A549 (cell line): ENCODE data around the gene CPSF7. TPM values are rescaled to one million over a fixed set of nuclear protein-coding genes. Genes with fewer than 3 reads are reported as not detected.

Experiments
- ATAC-seq, 2 experiments: fragments of 200-7000 bp in 1 of 2; fragments of >200 bp in 1 of 2; cut with Nextera tagmentation in 1 of 2; cut with Tn5 transposase in 1 of 2; 3 replicates each; pipeline versions ENCODE4 v1.8.0 to v1.9.1; 2018 to 2020; ENCODE audit warnings: mild to moderate bottlenecking in 1 of 2, moderate library complexity in 1 of 2
- CTCF ChIA-PET: fragments of 300-600 bp; sonication (Branson Sonifier 250); formaldehyde crosslinking; extraction: SDS; loops from one replicate; lab custom pipeline; 2021; ENCODE audit warnings: antibody characterized with exemption, inconsistent platforms; lab: Yijun Ruan, JAX
- POLR2A ChIA-PET: fragments of 350-600 bp; formaldehyde crosslinking; extraction: SDS; loops from one replicate; lab custom pipeline; 2021; ENCODE audit warnings: antibody characterized with exemption, inconsistent platforms; lab: Yijun Ruan, JAX
- DNase-seq, 2 experiments: peaks; one replicate each; pipeline versions ENCODE4 v3.0.0 to v3.0.0-alpha.2; 2011 to 2016; ENCODE audit warnings: low read depth in 1 of 2, low spot score in 1 of 2
- FAIRE-seq: peaks from 2 replicates; lab custom pipeline; 2011; peaks lifted over from hg19 to GRCh38; lab: Jason Lieb, UNC
- H3K27ac ChIP-seq, 2 experiments: fragments of >200 bp; sonication (Bioruptor Twin); formaldehyde crosslinking; 3 replicates each; pipeline ENCODE4 v1.5.1; 2016 to 2017
- H3K4me1 ChIP-seq: fragments of >200 bp; sonication (Bioruptor Twin); formaldehyde crosslinking; 3 replicates; pipeline ENCODE4 v1.6.1; 2016
- H3K4me2 ChIP-seq: fragments of >200 bp; sonication (Bioruptor Twin); formaldehyde crosslinking; 3 replicates; pipeline ENCODE4 v1.6.1; 2016
- H3K4me3 ChIP-seq: fragments of >200 bp; sonication (Bioruptor Twin); formaldehyde crosslinking; 3 replicates; pipeline ENCODE4 v1.5.1; 2016
- H3K9me3 ChIP-seq: fragments of >200 bp; sonication (Bioruptor Twin); formaldehyde crosslinking; 3 replicates; pipeline ENCODE4 v1.6.1; 2016
- ATOH8 ChIP-seq: fragments of 250-450 bp; sonication (Bioruptor Pico); IDR thresholded peaks from 2 replicates; pipeline ENCODE4 v1.5.0; 2020; ENCODE audit warnings: low read depth, mild to moderate bottlenecking, moderate library complexity
- CBX2 ChIP-seq: fragments of 200-600 bp; sonication (generic); IDR thresholded peaks from 2 replicates; pipeline ENCODE4 v1.6.1; 2016; ENCODE audit warnings: low read depth, mild to moderate bottlenecking, borderline replicate concordance
- CEBPB ChIP-seq, 2 experiments: fragments of >200 bp in 1 of 2; sonication (Bioruptor Twin) in 1 of 2; formaldehyde crosslinking in 1 of 2; IDR thresholded peaks; 2 replicates each; pipeline ENCODE4 v1.6.1; 2012 to 2016
- E2F6 ChIP-seq: IDR thresholded peaks from 2 replicates; pipeline ENCODE4 v1.6.1; 2012; ENCODE audit warnings: low read depth, borderline replicate concordance
- EHF ChIP-seq: fragments of 250-450 bp; sonication (Bioruptor Pico); IDR thresholded peaks from 2 replicates; pipeline ENCODE4 v1.5.0; 2020; ENCODE audit warnings: mild to moderate bottlenecking
- EP300 ChIP-seq, 2 experiments: fragments of >200 bp; sonication (Bioruptor Twin); formaldehyde crosslinking; IDR thresholded peaks; 2 replicates in 1 of 2; 3 replicates in 1 of 2; pipeline ENCODE4 v1.6.1; 2016 to 2017
- ESRRA ChIP-seq: fragments of 150-350 bp; IDR thresholded peaks from 2 replicates; pipeline ENCODE4 v1.6.1; 2014; ENCODE audit warnings: mild to moderate bottlenecking, low read length, borderline replicate concordance
- FOSB ChIP-seq: fragments of 250-450 bp; sonication (Bioruptor Pico); IDR thresholded peaks from 2 replicates; pipeline ENCODE4 v1.5.0; 2020; ENCODE audit warnings: mild to moderate bottlenecking, moderate library complexity
- FOXS1 ChIP-seq: fragments of 250-450 bp; sonication (Bioruptor Pico); IDR thresholded peaks from 2 replicates; pipeline ENCODE4 v1.5.0; 2020; ENCODE audit warnings: mild to moderate bottlenecking, moderate library complexity
- HDAC2 ChIP-seq: fragments of 200-600 bp; sonication (generic); IDR thresholded peaks from 2 replicates; pipeline ENCODE4 v1.6.1; 2016
- HEYL ChIP-seq: fragments of 250-450 bp; sonication (Bioruptor Pico); IDR thresholded peaks from 2 replicates; pipeline ENCODE4 v1.8.0; 2021; ENCODE audit warnings: mild to moderate bottlenecking, moderate library complexity
- JUN ChIP-seq, 2 experiments: fragments of >200 bp; sonication (Bioruptor Twin); formaldehyde crosslinking; IDR thresholded peaks; 2 replicates in 1 of 2; 3 replicates in 1 of 2; pipeline ENCODE4 v1.6.1; 2016 to 2017
- KDM1A ChIP-seq: fragments of 200-600 bp; sonication (generic); IDR thresholded peaks from 2 replicates; pipeline ENCODE4 v1.6.1; 2016; ENCODE audit warnings: low read depth, mild to moderate bottlenecking
- KDM5A ChIP-seq: fragments of 200-600 bp; sonication (generic); IDR thresholded peaks from 2 replicates; pipeline ENCODE4 v1.6.1; 2016; ENCODE audit warnings: antibody characterized with exemption, mild to moderate bottlenecking
- MAX ChIP-seq: IDR thresholded peaks from 2 replicates; pipeline ENCODE4 v1.6.1; 2012
- MAZ ChIP-seq: fragments of 150-350 bp; IDR thresholded peaks from 2 replicates; pipeline ENCODE4 v1.6.1; 2014; ENCODE audit warnings: antibody characterized with exemption, low read depth, low read length, borderline replicate concordance
- MYC ChIP-seq: IDR thresholded peaks from 2 replicates; pipeline ENCODE4 v1.6.1; 2012; ENCODE audit warnings: mild to moderate bottlenecking, inconsistent platforms, low read length, improper control_type of control experiment, borderline replicate concordance
- NR3C1 ChIP-seq: fragments of >200 bp; sonication (Bioruptor Twin); formaldehyde crosslinking; IDR thresholded peaks from 3 replicates; pipeline ENCODE4 v1.6.1; 2017
- PBX3 ChIP-seq: IDR thresholded peaks from 2 replicates; pipeline ENCODE4 v1.6.1; 2012
- PHF8 ChIP-seq: fragments of 200-600 bp; sonication (generic); IDR thresholded peaks from 2 replicates; pipeline ENCODE4 v1.6.1; 2016; ENCODE audit warnings: low read depth, mild to moderate bottlenecking, antibody characterized with exemption, moderate library complexity, borderline replicate concordance
- POLR2A ChIP-seq: IDR thresholded peaks from 2 replicates; pipeline ENCODE4 v1.6.1; 2012; ENCODE audit warnings: mild to moderate bottlenecking, low read length
- RARB ChIP-seq: fragments of 250-450 bp; sonication (Bioruptor Pico); IDR thresholded peaks from 2 replicates; pipeline ENCODE4 v1.8.0; 2021; ENCODE audit warnings: mild to moderate bottlenecking, moderate library complexity
- RFX5 ChIP-seq: fragments of 450-650 bp; IDR thresholded peaks from 2 replicates; pipeline ENCODE4 v1.7.1; 2014; ENCODE audit warnings: antibody characterized with exemption, mild to moderate bottlenecking, moderate library complexity
- SMC3 ChIP-seq: fragments of >200 bp; sonication (Bioruptor Twin); formaldehyde crosslinking; IDR thresholded peaks from 3 replicates; pipeline ENCODE4 v1.6.1; 2018; ENCODE audit warnings: inconsistent platforms
- SREBF2 ChIP-seq: fragments of 450-650 bp; IDR thresholded peaks from 2 replicates; pipeline ENCODE4 v1.6.1; 2014; ENCODE audit warnings: mild to moderate bottlenecking, moderate library complexity
- TP53 ChIP-seq: fragments of 250-450 bp; sonication (Bioruptor Pico); IDR thresholded peaks from 2 replicates; pipeline ENCODE4 v1.5.0; 2021; ENCODE audit warnings: mild to moderate bottlenecking, moderate library complexity
- USF2 ChIP-seq: fragments of 450-650 bp; IDR thresholded peaks from 2 replicates; pipeline ENCODE4 v1.6.1; 2014; ENCODE audit warnings: antibody characterized with exemption
- ZC3H11A ChIP-seq: fragments of 450-650 bp; IDR thresholded peaks from 2 replicates; pipeline ENCODE4 v1.6.1; 2014; ENCODE audit warnings: antibody characterized with exemption, mild to moderate bottlenecking
- ZSCAN20 ChIP-seq: fragments of 250-450 bp; sonication (Bioruptor Pico); IDR thresholded peaks from 2 replicates; pipeline ENCODE4 v1.8.0; 2022; ENCODE audit warnings: mild to moderate bottlenecking, moderate library complexity
- WGBS: methylation state at CpG from one replicate; pipeline ENCODE4 v1.1.6; 2017; ENCODE audit errors: missing lambda C conversion rate; 5-methylcytosine and 5-hydroxymethylcytosine counted together
- polyA plus RNA-seq, 4 experiments: library from polyadenylated mRNA; depleted of rRNA in 3 of 4; stranded (reverse); fragments of >200 nt; fragmentation: RNase III in 1 of 4; extraction: RNeasy Plus Mini Kit Qiagen cat#74134 plus additional on column Dnase treatment in 1 of 4; gene quantifications; 2 replicates in 3 of 4; 3 replicates in 1 of 4; pipeline ENCODE4 v1.2.3, GENCODE V29; 2011 to 2017
- TF ChIP-seq, protein P1 (sequence below): fragments of 250-450 bp; sonication (Bioruptor Pico); IDR thresholded peaks from 2 replicates; pipeline ENCODE4 v1.5.0; 2021; ENCODE audit warnings: mild to moderate bottlenecking, moderate library complexity, borderline replicate concordance
- TF ChIP-seq, protein P2 (sequence below): fragments of >200 bp; sonication (Bioruptor Twin); formaldehyde crosslinking; IDR thresholded peaks from 3 replicates; pipeline ENCODE4 v1.6.1; 2016

Gene CPSF7
- polyA plus RNA-seq, 2 of the 4 experiments (the other 2 are of a cell fraction): 56.7 to 62.9 TPM

GRCh38 chr11:61362542-61362875 lies 67.3 kb downstream of the CPSF7 start:
- DNase-seq (peak; percentile 48 to 49), FAIRE-seq (no peak), ATAC-seq (peak; percentile 25 to 38)
- peak overlapping the region; percentile 82 for H3K4me3 ChIP-seq
- H3K4me1 ChIP-seq: peaks cover 15% of the 10 kb centered on the region; the same call in 2 of the 3 replicates
- 2% methylated on average over 12 of the region's 12 CpGs for WGBS
- TF ChIP-seq ZSCAN20 (no peak), SREBF2 (no peak), MAZ (no peak), CBX2 (no peak), NR3C1 (no peak), RFX5 (no peak), HDAC2 (no peak), JUN (IDR thresholded peaks at IDR 0.05) (no peak; a peak in 2 of 5 replicates), RARB (no peak), EP300 (IDR thresholded peaks at IDR 0.05) (no peak), SMC3 (no peak), KDM1A (no peak), FOXS1 (CRISPR knock-in tag) (no peak), HEYL (CRISPR knock-in tag) (no peak), TP53 (CRISPR knock-in tag) (no peak), USF2 (no peak)
- TF ChIP-seq, protein P1, sequence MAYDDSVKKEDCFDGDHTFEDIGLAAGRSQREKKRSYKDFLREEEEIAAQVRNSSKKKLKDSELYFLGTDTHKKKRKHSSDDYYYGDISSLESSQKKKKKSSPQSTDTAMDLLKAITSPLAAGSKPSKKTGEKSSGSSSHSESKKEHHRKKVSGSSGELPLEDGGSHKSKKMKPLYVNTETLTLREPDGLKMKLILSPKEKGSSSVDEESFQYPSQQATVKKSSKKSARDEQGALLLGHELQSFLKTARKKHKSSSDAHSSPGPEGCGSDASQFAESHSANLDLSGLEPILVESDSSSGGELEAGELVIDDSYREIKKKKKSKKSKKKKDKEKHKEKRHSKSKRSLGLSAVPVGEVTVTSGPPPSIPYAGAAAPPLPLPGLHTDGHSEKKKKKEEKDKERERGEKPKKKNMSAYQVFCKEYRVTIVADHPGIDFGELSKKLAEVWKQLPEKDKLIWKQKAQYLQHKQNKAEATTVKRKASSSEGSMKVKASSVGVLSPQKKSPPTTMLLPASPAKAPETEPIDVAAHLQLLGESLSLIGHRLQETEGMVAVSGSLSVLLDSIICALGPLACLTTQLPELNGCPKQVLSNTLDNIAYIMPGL (CRISPR knock-in tag): no peak
- peak overlapping the region; percentile 96 to 97 for H3K27ac ChIP-seq
- H3K9me3 ChIP-seq: no peaks in the 10 kb centered on the region
- ChIA-PET CTCF (interaction anchor here (1.0 to 33.1 kb wide), 7 partner anchors 10 to 108 kb away, joined by 3 to 521 read pairs (median 16); partner anchors contain the start of genes CPSF7, DDB1, SDHAF2 and TKFC), POLR2A (interaction anchor here (0.8 to 5.2 kb wide), 18 partner anchors 8 to 68 kb away, joined by 3 to 67 read pairs (median 14); partner anchors contain the start of genes CPSF7, DDB1, SDHAF2 and TKFC)
- peak overlapping the region; percentile 83 for H3K4me2 ChIP-seq

- CTCF ChIA-PET: interaction anchor here (1.0 to 33.1 kb wide), 8 partner anchors 9 to 107 kb away, joined by 3 to 521 read pairs (median 10); partner anchors contain the start of genes CPSF7, DDB1, SDHAF2 and TKFC
Measured at GRCh38 chr11:61361741-61362541, 67.8 kb downstream of the CPSF7 start, which contains the start of the genes CYB561A3 and TMEM138. CYB561A3 (minus strand) TSS chr11:61361882; CDS start chr11:61356713, 5,169 bp downstream. TMEM138 (plus strand) TSS chr11:61362374; CDS start chr11:61364391, 2,017 bp downstream.

More at GRCh38 chr11:61361741-61362541, 67.8 kb downstream of the CPSF7 start, which contains the start of the genes CYB561A3 and TMEM138:
- peak; percentile 98 for ATAC-seq
- Histone ChIP-seq H3K4me2 (peak within 1 kb of the TSS; percentile 83), H3K9me3 (no peaks in the 10 kb centered on the region), H3K4me1 (peaks cover 15% of the 10 kb centered on the region; the same call in 2 of the 3 replicates), H3K4me3 (peak within 1 kb of the TSS; percentile 82), H3K27ac (peak within 1 kb of the TSS; percentile 96 to 97)
- WGBS: 1% methylated on average over 44 of the region's 63 CpGs
- no peak for FAIRE-seq
- no peak for TF ChIP-seq ESRRA
- no peak for TF ChIP-seq FOSB (CRISPR knock-in tag)
- TF ChIP-seq, protein P2, sequence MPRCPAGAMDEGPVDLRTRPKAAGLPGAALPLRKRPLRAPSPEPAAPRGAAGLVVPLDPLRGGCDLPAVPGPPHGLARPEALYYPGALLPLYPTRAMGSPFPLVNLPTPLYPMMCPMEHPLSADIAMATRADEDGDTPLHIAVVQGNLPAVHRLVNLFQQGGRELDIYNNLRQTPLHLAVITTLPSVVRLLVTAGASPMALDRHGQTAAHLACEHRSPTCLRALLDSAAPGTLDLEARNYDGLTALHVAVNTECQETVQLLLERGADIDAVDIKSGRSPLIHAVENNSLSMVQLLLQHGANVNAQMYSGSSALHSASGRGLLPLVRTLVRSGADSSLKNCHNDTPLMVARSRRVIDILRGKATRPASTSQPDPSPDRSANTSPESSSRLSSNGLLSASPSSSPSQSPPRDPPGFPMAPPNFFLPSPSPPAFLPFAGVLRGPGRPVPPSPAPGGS: peak; percentile 89
- TF ChIP-seq NR3C1: no peak
- TF ChIP-seq MYC: peak; percentile 18; the same call in 1 of the 2 replicates
- TF ChIP-seq KDM5A: no peak
- peak; percentile 97 for TF ChIP-seq E2F6
- no peak for TF ChIP-seq FOXS1 (CRISPR knock-in tag)
- TF ChIP-seq TP53 (CRISPR knock-in tag): peak; percentile 67; the same call in 1 of the 2 replicates
- peak; percentile 94 for TF ChIP-seq POLR2A
- TF ChIP-seq EHF (CRISPR knock-in tag): no peak
- TF ChIP-seq ATOH8 (CRISPR knock-in tag): no peak
- peak; percentile 96 for TF ChIP-seq PHF8
- no peak for TF ChIP-seq SMC3
- TF ChIP-seq ZC3H11A: no peak
- peak; percentile 90 for TF ChIP-seq MAX
- no peak for TF ChIP-seq CEBPB (IDR thresholded peaks at IDR 0.05)
- peak; percentile 60; the same call in 1 of the 2 replicates for TF ChIP-seq PBX3
- TF ChIP-seq HDAC2: 0 out of 2 replicates have a peak, but pooled peaks have one; percentile 4
- TF ChIP-seq JUN (IDR thresholded peaks at IDR 0.05): peak; percentile 83 to 93
- POLR2A ChIA-PET: interaction anchor here (0.6 to 5.2 kb wide), 23 partner anchors 8 to 1212 kb away, joined by 3 to 67 read pairs (median 8); partner anchors contain the start of genes CPSF7, DDB1, EEF1G and SDHAF2
- DNase-seq: peak; percentile 95 to 96
